ENCODE results near the gene NEK11.

- TF ChIP-seq CTCF (IDR thresholded peaks at IDR 0.05) (no peak), MXI1 (IDR thresholded peaks at IDR 0.05; ENCODE audit: low read depth, low read length) (no peak)
These were observed 41.3 kb downstream of the NEK11 start for GRCh38 chr3:131067983-131068382.

All from SK-N-SH (cell line).